Measurements from ENCODE around the gene PTPN21.

The PTPN21 gene

DNA sequence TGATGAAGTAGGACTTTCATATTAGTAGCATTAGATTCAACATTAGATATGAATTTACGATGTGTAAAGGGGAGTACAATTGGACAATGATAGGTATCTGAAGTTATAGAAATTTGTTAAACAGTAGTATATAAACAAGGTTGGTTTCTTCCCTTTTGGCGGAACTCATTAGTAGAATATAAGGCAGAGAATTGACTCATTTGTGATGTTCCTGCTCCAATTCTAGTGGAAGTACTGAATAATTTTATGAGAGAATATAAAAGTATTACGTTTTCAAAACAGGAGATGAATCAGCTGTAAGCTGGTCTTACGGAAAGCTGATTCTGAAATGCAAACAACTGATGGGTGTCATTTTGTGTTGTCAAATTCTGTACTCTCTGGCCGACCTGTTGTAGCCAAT is 21.4 kb upstream of the PTPN21 start:
- Histone ChIP-seq H3K36me3 (peaks cover 100% of the 10 kb centered on the region), H3K4me3 (ENCODE audit: low read depth, low read length) (no peak overlapping the region), H3K9me3 (ENCODE audit: severe bottlenecking) (no peaks in the 10 kb centered on the region), H3K27ac (no peak overlapping the region), H3K27me3 (ENCODE audit: insufficient read depth, low read depth, severe bottlenecking) (no peaks in the 10 kb centered on the region)
- TF ChIP-seq, protein P1, sequence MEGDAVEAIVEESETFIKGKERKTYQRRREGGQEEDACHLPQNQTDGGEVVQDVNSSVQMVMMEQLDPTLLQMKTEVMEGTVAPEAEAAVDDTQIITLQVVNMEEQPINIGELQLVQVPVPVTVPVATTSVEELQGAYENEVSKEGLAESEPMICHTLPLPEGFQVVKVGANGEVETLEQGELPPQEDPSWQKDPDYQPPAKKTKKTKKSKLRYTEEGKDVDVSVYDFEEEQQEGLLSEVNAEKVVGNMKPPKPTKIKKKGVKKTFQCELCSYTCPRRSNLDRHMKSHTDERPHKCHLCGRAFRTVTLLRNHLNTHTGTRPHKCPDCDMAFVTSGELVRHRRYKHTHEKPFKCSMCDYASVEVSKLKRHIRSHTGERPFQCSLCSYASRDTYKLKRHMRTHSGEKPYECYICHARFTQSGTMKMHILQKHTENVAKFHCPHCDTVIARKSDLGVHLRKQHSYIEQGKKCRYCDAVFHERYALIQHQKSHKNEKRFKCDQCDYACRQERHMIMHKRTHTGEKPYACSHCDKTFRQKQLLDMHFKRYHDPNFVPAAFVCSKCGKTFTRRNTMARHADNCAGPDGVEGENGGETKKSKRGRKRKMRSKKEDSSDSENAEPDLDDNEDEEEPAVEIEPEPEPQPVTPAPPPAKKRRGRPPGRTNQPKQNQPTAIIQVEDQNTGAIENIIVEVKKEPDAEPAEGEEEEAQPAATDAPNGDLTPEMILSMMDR (IDR thresholded peaks at IDR 0.05; ENCODE audit: low read depth, low read length) = no peak
- no peak for DNase-seq

- Histone ChIP-seq H3K27ac (no peak overlapping the region), H3K9me3 (ENCODE audit: severe bottlenecking) (no peaks in the 10 kb centered on the region), H3K27me3 (ENCODE audit: insufficient read depth, low read depth, severe bottlenecking) (no peaks in the 10 kb centered on the region), H3K4me3 (ENCODE audit: low read depth, low read length) (no peak overlapping the region), H3K36me3 (peaks cover 98% of the 10 kb centered on the region)
- TF ChIP-seq, protein P1 (IDR thresholded peaks at IDR 0.05; ENCODE audit: low read depth, low read length) = no peak
- DNase-seq = no peak
Measured at GRCh38 chr14:88572117-88572516, 17.3 kb upstream of the PTPN21 start.

GRCh38 chr14:88568196-88568595 is 13.4 kb upstream of the PTPN21 start:
- Histone ChIP-seq H3K9me3 (ENCODE audit: severe bottlenecking) (no peaks in the 10 kb centered on the region), H3K4me3 (ENCODE audit: low read depth, low read length) (no peak overlapping the region), H3K36me3 (peaks cover 84% of the 10 kb centered on the region), H3K27ac (no peak overlapping the region), H3K27me3 (ENCODE audit: insufficient read depth, low read depth, severe bottlenecking) (no peaks in the 10 kb centered on the region)
- TF ChIP-seq, protein P1 (IDR thresholded peaks at IDR 0.05; ENCODE audit: low read depth, low read length) = no peak
- no peak for DNase-seq

GRCh38 chr14:88565427-88565826 is 10.6 kb upstream of the PTPN21 start:
- no peak overlapping the region for H3K4me3 ChIP-seq (ENCODE audit: low read depth, low read length)
- no peaks in the 10 kb centered on the region for H3K9me3 ChIP-seq (ENCODE audit: severe bottlenecking)
- DNase-seq = no peak
- TF ChIP-seq, protein P1 (IDR thresholded peaks at IDR 0.05; ENCODE audit: low read depth, low read length) = no peak
- H3K27me3 ChIP-seq (ENCODE audit: insufficient read depth, low read depth, severe bottlenecking) = no peaks in the 10 kb centered on the region
- peaks cover 59% of the 10 kb centered on the region for H3K36me3 ChIP-seq
- H3K27ac ChIP-seq = no peak overlapping the region

GRCh38 chr14:88563845-88564244 is 9.0 kb upstream of the PTPN21 start:
- Histone ChIP-seq H3K36me3 (peaks cover 43% of the 10 kb centered on the region), H3K9me3 (ENCODE audit: severe bottlenecking) (no peaks in the 10 kb centered on the region), H3K4me3 (ENCODE audit: low read depth, low read length) (peak overlapping the region; percentile 97), H3K27me3 (ENCODE audit: insufficient read depth, low read depth, severe bottlenecking) (no peaks in the 10 kb centered on the region), H3K27ac (no peak overlapping the region; the same call in 1 of the 2 replicates)
- no peak for DNase-seq
- TF ChIP-seq, protein P1 (IDR thresholded peaks at IDR 0.05; ENCODE audit: low read depth, low read length) = no peak
